PC-9 (cell line): ENCODE results near the gene CES3. TPM values are rescaled to one million over a fixed set of nuclear protein-coding genes. Genes with fewer than 3 reads are reported as not detected.

Experiments used
- BruUV-seq: library from RNA; stranded (reverse); fragments of 400-500 nt; replicated peaks from 2 replicates; lab custom pipeline; 2021; lab: Mats Ljungman, UMichigan
- CTCF ChIA-PET: fragments of 300-600 bp; sonication (Branson Sonifier 250); formaldehyde crosslinking; loops from one replicate; lab custom pipeline; 2022; ENCODE audit warnings: antibody characterized with exemption; lab: Charles Lee
- POLR2A ChIA-PET: fragments of 300-600 bp; sonication (Branson Sonifier 250); formaldehyde crosslinking; loops from one replicate; lab custom pipeline; 2022; ENCODE audit warnings: antibody characterized with exemption; ENCODE audit not compliant: unreplicated experiment; lab: Charles Lee
- DNase-seq, 2 experiments: peaks; one replicate each; pipeline versions ENCODE4 v3.0.0 to v3.0.0-alpha.2; 2015 to 2022; ENCODE audit warnings: mixed read lengths in 1 of 2
- H2AFZ ChIP-seq: fragments of 200-600 bp; sonication (generic); 2 replicates; pipeline ENCODE4 v1.8.1; 2017; ENCODE audit warnings: antibody characterized with exemption
- H3F3A ChIP-seq: fragments of 200-600 bp; sonication (generic); 2 replicates; pipeline ENCODE4 v1.8.1; 2017; ENCODE audit warnings: antibody characterized with exemption, mild to moderate bottlenecking, low read depth; ENCODE audit not compliant: insufficient read depth
- H3K27ac ChIP-seq: fragments of 200-600 bp; sonication (generic); 2 replicates; pipeline ENCODE4 v1.6.1; 2016; ENCODE audit warnings: mixed run types
- H3K27me3 ChIP-seq: fragments of 200-600 bp; sonication (generic); 2 replicates; pipeline ENCODE4 v1.6.1; 2016; ENCODE audit warnings: low read depth, mixed run types; ENCODE audit not compliant: insufficient read depth
- H3K36me3 ChIP-seq: fragments of 200-600 bp; sonication (generic); 2 replicates; pipeline ENCODE4 v1.6.1; 2016; ENCODE audit warnings: low read depth, mixed run types
- H3K4me1 ChIP-seq: fragments of 200-600 bp; sonication (generic); replicated peaks from 2 replicates; pipeline ENCODE4 v1.6.1; 2016; ENCODE audit warnings: mixed run types; ENCODE audit not compliant: insufficient read depth
- H3K4me2 ChIP-seq: fragments of 200-600 bp; sonication (generic); 2 replicates; pipeline ENCODE4 v1.6.1; 2017; ENCODE audit warnings: mixed run types
- H3K4me3 ChIP-seq: fragments of 200-600 bp; sonication (generic); 2 replicates; pipeline ENCODE4 v1.6.1; 2016; ENCODE audit warnings: mixed run types
- H3K79me2 ChIP-seq: fragments of 200-600 bp; sonication (generic); 2 replicates; pipeline ENCODE4 v1.6.1; 2017; ENCODE audit warnings: low read depth, mixed run types
- H3K9me2 ChIP-seq: fragments of 200-600 bp; sonication (generic); 2 replicates; pipeline ENCODE4 v1.8.1; 2017; ENCODE audit warnings: mild to moderate bottlenecking; ENCODE audit not compliant: insufficient read depth
- H3K9me3 ChIP-seq: fragments of 200-600 bp; sonication (generic); 2 replicates; pipeline ENCODE4 v1.8.1; 2016; ENCODE audit warnings: low read depth; ENCODE audit not compliant: insufficient read depth
- H4K20me1 ChIP-seq: fragments of 200-600 bp; sonication (generic); 2 replicates; pipeline ENCODE4 v1.8.1; 2017; ENCODE audit not compliant: insufficient read depth
- CTCF ChIP-seq: fragments of 200-600 bp; sonication (generic); conservative IDR thresholded peaks from 2 replicates; pipeline ENCODE4 v1.6.1; 2017; ENCODE audit warnings: mixed run types, antibody characterized with exemption, mild to moderate bottlenecking, moderate library complexity
- EZH2 ChIP-seq: fragments of 200-600 bp; sonication (generic); IDR thresholded peaks from 2 replicates; pipeline ENCODE4 v1.8.0; 2017; ENCODE audit warnings: antibody characterized with exemption, low read depth
- intact Hi-C: fragments of 100-400 bp; cut with micrococcal nuclease; formaldehyde crosslinking; loops from one replicate; pipeline ENCODE4 v1.10.0; 2022; ENCODE audit not compliant: unreplicated experiment
- total RNA-seq: library from RNA; stranded (reverse); gene quantifications from 2 replicates; pipeline ENCODE4 v1.2.3, GENCODE V29; 2021

The CES3 gene
- total RNA-seq, 1 experiment from 2014 or later, result 9.1 TPM

GRCh38 chr16:66924527-66925321 is 36.3 kb upstream of the CES3 start:
- H3K4me3 ChIP-seq, result no peak overlapping the region
- intact Hi-C loops, result loop anchor here (5.0 kb wide), 1 partner anchor 37 kb away; no protein-coding TSS in a partner anchor
- H3F3A ChIP-seq, result peaks cover 23% of the 10 kb centered on the region
- no peaks in the 10 kb centered on the region for H3K9me2 ChIP-seq
- H3K36me3 ChIP-seq, result no peaks in the 10 kb centered on the region
- no peaks in the 10 kb centered on the region for H3K9me3 ChIP-seq
- H3K4me2 ChIP-seq, result no peak overlapping the region
- no peaks in the 10 kb centered on the region for H4K20me1 ChIP-seq
- ChIA-PET CTCF (no interaction called here), POLR2A (no interaction called here)
- H2AFZ ChIP-seq, result no peak overlapping the region
- BruUV-seq, result no TSS peak
- peak in 1 of 2 experiments; percentile 34 for DNase-seq
- H3K79me2 ChIP-seq, result no peaks in the 10 kb centered on the region
- no peak overlapping the region for H3K27ac ChIP-seq
- peaks cover 41% of the 10 kb centered on the region for H3K4me1 ChIP-seq
- TF ChIP-seq CTCF, result no peak
- no peak for TF ChIP-seq EZH2
- no peaks in the 10 kb centered on the region for H3K27me3 ChIP-seq

- POLR2A ChIA-PET, result no interaction called here
Measured at GRCh38 chr16:66925322-66925840, 35.7 kb upstream of the CES3 start, which contains the start of gene RRAD. TSS of gene RRAD (minus strand) at chr16:66925535. CDS start at chr16:66925179, 356 bp downstream.

More at GRCh38 chr16:66925322-66925840, 35.7 kb upstream of the CES3 start, which contains the start of gene RRAD:
- H3F3A ChIP-seq, result peaks cover 28% of the 10 kb centered on the region
- H3K4me1 ChIP-seq, result peaks cover 46% of the 10 kb centered on the region
- H3K36me3 ChIP-seq, result no peaks in the 10 kb centered on the region
- no peaks in the 10 kb centered on the region for H3K79me2 ChIP-seq
- CTCF ChIA-PET, result interaction anchor here (0.6 kb wide), 1 partner anchor 240 kb away, joined by 5 read pairs; no protein-coding TSS in a partner anchor
- H3K27me3 ChIP-seq, result no peaks in the 10 kb centered on the region
- no peaks in the 10 kb centered on the region for H3K9me3 ChIP-seq
- no peaks in the 10 kb centered on the region for H3K9me2 ChIP-seq
- no peak within 1 kb of the TSS for H3K4me2 ChIP-seq
- DNase-seq, result no peak
- H2AFZ ChIP-seq, result no peak within 1 kb of the TSS
- 0 out of 2 replicates have a peak, but pooled peaks cover under 1% of the 10 kb centered on the region for H4K20me1 ChIP-seq
- TF ChIP-seq EZH2 (no peak), CTCF (no peak)
- H3K27ac ChIP-seq, result no peak within 1 kb of the TSS
- no TSS peak for BruUV-seq
- no peak within 1 kb of the TSS for H3K4me3 ChIP-seq
- intact Hi-C loops, result loop anchor here (5.0 kb wide), 1 partner anchor 38 kb away; no protein-coding TSS in a partner anchor
